Measurements from ENCODE around the gene IQGAP2.

Gene IQGAP2

DNA sequence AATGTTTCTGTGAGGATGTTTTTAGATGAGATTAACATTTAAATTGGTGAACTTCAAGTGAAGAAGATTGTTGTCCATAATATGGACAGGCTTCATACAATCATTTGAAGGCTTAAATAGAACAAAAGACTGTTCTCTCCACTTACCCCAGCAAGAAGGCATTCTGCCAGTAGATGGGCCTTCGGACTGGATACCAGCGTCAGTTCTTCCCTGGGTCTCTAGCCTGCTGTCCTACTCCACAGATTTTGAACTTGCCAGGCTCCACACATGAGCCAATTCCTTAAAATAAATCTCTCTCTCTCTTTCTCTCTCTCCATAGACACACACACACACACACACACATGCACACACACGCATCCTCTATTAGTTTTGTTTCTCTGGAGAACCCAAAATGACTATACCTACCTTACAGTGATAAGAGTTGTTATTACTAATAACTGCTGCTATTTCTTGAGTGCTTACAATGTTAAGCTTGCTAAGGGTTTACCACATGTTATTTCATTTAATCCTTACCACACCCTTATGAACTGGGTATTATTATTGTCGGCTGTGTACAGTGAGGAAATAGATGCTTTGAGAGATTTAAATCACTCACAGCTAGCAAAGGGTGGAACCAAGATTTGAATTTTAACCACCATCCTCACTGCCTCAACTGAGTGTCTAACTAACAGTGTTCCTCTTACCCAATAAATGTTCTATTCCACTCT lies 19.8 kb upstream of the IQGAP2 start:
- no peak for DNase-seq (ENCODE audit: low read depth)

GRCh38 chr5:76384189-76384588 lies 18.9 kb upstream of the IQGAP2 start:
- DNase-seq (ENCODE audit: low read depth): no peak

GRCh38 chr5:76384705-76385104 lies 18.4 kb upstream of the IQGAP2 start:
- DNase-seq (ENCODE audit: low read depth): no peak

DNA sequence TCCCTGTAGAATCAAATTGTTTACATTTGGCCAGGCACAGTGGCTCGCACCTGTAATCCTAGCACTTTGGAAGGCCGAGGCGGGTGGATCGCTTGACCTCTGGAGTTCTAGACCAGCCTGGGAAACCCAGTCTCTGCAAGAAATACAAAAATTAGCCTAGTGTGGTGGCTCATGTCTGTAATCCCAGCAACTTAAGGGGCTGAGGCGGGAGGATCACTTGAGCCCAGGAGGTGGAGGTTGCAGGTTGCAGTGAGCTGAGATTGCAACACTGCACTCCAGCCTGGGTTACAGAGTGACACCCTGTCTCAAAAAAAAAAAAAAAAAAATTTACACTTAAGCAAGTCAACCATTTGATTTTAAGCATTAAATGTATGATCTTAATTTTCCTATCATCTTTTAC lies 17.5 kb upstream of the IQGAP2 start:
- DNase-seq (ENCODE audit: low read depth): no peak

- DNase-seq (ENCODE audit: low read depth): no peak
Measured at GRCh38 chr5:76386360-76386759, 16.7 kb upstream of the IQGAP2 start.

- DNase-seq (ENCODE audit: low read depth): no peak
Measured at GRCh38 chr5:76388236-76388635, 14.8 kb upstream of the IQGAP2 start.

DNA sequence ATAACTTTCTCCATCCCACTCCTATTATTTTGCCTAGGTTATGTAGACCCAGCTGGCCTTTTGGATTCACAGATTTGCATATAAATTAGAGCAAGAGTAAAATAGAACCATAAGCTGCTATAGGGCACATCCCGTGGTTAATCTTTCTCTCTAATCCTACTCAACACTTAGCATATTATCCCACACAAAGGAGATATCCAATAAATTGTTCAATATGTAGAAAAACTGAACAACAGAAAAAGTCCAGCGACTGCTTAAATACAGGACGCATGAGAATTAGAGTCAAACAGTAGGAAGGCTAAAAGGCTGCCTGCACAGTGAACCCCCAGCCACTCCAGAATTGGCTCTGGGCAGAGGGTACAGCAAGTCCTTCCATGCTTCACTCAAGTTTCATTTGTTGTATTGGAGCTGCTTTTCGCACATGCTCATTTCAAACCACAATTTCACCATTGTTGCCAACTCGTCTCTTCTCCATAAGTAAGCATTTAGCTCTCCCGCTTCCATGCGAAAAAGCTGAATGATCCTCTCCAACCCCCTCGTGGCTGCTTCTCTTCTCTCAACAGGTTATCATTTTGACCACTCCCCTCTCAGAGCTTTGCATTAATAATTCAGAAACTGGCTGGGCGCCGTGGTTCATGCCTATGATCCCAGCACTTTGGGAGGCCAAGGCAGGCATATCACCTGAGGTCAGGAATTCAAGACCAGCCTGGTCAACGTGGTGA lies 14.1 kb upstream of the IQGAP2 start:
- DNase-seq (ENCODE audit: low read depth): no peak

DNA sequence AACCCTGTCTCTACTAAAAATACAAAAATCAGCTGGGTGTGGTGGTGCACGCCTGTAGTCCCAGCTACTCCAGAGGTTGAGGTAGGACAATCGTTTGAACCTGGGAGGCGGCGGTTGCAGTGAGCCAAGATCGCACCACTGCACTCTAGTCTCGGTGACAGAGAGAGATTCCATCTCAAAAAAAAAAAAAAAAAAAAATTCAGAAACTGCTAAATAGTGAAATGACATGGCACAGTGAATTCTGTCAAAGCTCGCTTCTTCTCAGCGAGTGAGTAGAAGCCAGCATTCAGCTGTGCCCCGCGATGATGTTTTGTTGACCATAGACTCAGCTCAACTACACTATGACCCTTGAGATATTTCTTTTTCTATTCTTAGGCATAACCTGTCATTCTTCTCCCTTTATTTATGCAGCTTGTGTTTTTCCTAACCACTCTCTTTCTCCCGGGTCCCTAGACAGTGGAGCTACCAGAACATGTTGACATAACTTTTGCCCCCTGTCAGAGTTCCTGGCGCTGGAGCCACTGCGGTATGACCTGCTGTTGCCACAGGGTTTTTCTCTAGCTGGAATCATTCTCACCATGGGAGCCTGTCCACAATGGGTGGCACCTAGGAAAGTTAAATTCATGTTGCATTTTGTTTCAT lies 13.5 kb upstream of the IQGAP2 start:
- DNase-seq (ENCODE audit: low read depth): no peak

DNA sequence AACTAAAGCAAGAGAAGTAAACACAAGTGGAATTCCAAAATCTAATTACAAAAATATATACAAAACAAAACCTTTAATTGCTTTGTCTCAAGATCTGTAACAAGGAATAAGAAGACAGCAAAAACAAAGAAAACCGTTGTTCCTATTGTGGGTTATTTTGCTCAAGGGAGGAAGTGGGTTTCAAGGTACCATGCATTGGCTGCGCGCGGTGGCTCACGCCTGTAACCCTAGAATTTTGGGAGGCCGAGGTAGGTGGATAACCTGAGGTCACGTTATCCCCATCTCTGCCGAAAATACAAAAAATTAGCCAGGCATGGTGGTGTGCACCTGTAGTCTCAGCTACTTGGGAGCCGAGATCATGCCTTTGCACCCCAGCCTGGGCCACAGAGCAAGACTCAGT lies 12.1 kb upstream of the IQGAP2 start:
- no peak for DNase-seq (ENCODE audit: low read depth)

DNA sequence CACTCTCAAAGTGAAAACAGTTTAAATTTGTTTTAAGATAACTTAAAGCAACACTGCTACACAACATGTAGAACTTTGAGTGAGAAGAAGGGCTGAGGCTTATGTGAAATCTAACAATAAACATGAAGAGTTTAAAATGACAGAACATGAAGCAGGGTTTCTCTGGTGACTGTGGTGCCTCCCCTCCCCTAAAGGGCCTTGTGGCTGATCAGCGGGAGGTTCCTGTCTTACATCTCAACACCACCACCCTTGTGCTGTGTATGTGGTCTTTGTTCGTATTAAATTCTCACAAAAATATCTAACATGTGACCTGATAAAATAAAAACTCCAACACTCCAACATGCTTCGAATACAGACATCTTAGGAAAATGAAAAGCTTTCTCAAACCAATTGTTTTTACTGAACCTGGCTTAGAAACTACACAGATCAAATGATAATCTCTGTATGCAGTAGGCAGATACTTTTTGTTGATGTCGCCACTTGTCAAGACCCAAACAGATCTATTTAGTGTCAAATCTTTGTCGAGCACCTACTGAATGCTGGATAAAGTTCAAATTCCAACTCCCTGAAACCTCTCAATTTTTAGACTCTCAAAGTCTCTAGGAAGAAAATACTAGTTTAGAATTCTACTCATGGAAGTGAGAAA lies 9.9 kb upstream of the IQGAP2 start:
- DNase-seq (ENCODE audit: low read depth): no peak

- no peak for DNase-seq (ENCODE audit: low read depth)
Measured at GRCh38 chr5:76397200-76397599, 5.9 kb upstream of the IQGAP2 start.

DNA sequence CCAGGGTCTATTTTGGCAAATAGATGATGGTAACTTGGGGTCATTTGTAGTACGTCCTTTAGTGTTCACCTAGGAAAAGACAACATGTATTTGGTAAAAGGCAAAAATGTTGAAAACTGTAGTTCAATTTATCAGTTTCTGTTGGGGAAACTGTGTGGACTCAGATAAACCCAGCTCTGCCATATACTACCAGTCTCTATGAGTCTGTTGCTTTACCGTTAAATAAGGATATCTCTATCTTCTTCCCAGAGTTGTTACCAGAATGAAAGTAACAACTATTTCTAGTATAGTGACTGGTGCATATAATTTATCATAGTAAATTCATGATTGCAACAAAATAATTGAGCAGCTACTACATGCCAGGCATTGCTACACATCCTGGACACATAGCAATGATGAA lies 3.8 kb upstream of the IQGAP2 start:
- no peak for DNase-seq (ENCODE audit: low read depth)

- DNase-seq (ENCODE audit: low read depth): no peak
Measured at GRCh38 chr5:76400466-76400865, 2.6 kb upstream of the IQGAP2 start.

GRCh38 chr5:76401801-76402250 lies 1.3 kb upstream of the IQGAP2 start:
- DNase-seq (ENCODE audit: low read depth): no peak

DNA sequence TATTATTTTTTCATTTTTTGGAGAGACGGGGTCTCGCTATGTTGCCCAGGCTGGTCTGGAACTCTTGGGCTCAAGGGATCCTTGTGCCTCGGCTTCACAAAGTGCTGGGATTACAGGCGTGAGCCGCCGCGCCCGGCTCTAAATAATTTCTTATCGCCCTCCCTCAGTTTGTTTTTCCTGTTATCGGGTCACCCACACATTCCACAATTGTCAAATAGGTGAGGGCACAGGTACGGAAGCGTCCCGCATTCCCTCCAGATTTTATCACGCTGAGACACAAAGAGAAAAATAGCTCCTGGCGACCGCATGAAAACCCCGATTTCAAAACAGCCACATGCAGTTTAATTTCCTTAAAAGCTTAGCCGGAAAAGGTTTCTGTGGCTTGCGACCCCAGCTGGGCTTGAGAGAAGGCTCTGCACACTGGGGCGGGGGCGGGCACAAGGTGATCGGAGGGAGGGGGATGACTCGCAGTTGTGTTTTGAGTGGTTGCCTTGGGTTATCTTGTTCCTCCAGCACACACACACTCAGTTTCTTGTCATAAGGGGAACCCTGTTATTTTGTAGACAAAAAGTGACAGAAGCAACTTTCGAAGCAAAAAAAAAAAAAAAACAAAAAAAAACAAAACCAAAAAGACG lies 717 bp upstream of the IQGAP2 start:
- DNase-seq (ENCODE audit: low read depth): peak; percentile 51

DNA sequence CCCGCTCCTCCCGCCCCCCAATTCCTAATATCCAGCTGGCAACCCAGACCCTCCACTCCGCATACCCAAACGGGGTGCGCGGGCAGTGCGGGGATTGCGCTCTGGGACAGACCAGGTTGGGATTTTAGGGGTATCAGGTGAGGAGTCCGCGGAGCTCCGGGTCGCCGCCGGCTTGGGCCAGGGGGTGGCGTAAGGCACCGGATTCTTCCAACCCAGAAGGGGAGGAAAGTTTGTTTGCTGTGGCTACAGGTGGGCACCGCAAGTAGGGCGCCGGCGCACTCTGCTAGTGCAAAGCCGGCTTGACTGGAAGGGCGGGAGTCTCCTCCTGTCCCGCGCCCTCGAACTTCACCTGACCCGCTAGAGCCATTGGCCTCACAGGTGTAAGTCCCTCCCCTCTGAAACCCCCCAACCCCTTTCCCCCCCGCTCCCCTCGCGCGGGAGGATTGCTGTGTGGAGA lies 709 bp downstream of the IQGAP2 start:
- DNase-seq (ENCODE audit: low read depth): peak; percentile 39

DNA sequence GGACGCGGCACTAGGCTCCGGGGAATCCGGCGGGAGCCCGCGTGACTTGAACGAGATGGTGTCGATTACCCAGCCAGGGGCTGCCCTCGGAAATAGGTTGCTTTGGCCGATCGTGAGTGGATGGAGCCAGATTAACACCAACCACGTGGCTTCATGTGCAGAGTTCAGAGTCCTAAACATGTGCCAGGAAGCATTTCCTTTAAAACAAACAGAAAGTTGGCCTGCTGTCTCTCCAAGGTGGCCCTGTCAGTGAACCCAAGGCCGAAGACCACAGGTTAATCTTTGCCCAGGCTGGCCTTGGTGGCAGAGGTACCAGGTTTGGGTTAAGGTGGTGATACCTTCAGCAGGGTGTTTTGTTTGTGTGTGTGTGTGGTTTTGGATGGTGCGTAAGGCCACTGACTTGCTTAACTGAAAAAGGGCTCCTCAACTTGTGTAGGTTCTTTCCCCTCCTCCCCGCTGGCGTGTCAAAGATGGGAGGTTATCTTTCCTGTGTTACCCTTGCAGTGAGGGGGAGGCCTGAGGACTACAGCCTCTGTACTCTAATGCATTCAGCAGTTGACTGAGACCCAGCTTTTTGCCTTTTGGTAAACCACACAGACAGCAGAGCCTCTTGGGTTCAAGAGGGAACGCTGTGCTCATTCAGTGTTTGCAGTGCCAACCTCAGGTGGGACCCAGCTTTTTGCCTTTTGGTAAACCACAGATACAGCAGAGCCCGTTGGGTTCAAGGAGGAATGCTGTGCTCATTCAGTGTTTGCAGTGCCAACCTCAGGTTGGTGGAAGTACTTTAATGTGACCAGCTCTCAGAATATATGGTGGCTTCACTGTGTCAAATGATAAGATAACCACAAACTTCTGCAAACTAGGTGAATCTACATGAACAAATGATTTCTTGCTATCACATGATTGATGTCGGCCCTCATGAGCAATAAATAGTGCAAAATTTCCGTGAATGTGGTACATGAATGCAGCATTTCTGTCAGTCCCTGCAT lies 1.4 kb downstream of the IQGAP2 start:
- DNase-seq (ENCODE audit: low read depth): peak; percentile 52

- no peak for DNase-seq (ENCODE audit: low read depth)
Measured at GRCh38 chr5:76406014-76406413, 2.9 kb downstream of the IQGAP2 start.

DNA sequence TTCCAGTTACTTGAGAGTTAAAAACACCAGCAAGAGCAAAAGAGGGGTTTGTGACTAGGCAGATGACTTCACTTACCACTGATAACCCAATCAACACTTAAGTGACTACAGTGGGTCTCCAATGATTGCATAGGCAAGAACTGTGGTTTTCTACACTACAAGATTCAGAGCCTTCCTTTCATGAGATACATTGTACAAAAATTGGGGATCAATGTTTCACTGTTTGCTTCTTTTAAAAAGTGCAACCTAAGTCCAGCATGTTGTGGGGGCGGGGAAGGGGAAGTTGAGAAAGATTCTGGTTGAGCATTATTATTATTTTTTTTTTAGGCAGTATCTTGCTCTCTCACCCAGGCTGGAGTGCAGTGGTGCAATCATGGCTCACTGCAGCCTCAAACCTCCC lies 3.6 kb downstream of the IQGAP2 start:
- no peak for DNase-seq (ENCODE audit: low read depth)

GRCh38 chr5:76408104-76408654 lies 5.1 kb downstream of the IQGAP2 start:
- no peak for DNase-seq (ENCODE audit: low read depth)

DNA sequence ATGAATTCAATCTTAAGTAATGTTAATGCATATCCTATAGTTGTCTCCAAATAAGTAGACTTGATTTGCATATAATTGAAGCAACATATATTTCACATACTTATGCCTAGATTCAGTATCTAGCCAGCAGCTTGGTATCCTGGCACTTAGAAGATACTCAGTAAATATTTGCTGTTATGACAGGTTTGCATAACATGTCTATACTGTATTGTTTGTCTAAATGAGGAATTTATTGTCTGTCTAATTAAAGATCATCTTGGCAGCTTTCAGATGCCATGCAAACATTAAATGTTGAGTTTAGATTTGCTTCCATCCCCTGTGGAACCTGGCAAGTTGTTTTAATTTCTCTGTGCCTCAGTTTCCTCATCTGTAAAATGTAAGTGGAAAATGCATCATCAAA lies 9.4 kb downstream of the IQGAP2 start:
- DNase-seq (ENCODE audit: low read depth): no peak
